H54 (cell line): ENCODE results near the gene SPOCK2.

Source experiments
- DNase-seq: peaks from one replicate; pipeline ENCODE4 v3.0.0; 2011; ENCODE audit warnings: low spot score, mixed read lengths; ENCODE audit not compliant: insufficient read length
- FAIRE-seq: peaks from 3 replicates; lab custom pipeline; 2011; peaks lifted over from hg19 to GRCh38; lab: Jason Lieb, UNC
- POLR2A ChIP-seq: IDR thresholded peaks from 2 replicates; pipeline ENCODE4 v1.6.1; 2011; ENCODE audit warnings: low read depth, mild to moderate bottlenecking, low read length

Gene SPOCK2

GRCh38 chr10:72080042-72080975, 8.0 kb downstream of the SPOCK2 start:
- no peak for TF ChIP-seq POLR2A
- FAIRE-seq: no peak
- no peak for DNase-seq

GRCh38 chr10:72079356-72079755, 9.0 kb downstream of the SPOCK2 start:
- FAIRE-seq (no peak), DNase-seq (no peak)
- no peak for TF ChIP-seq POLR2A

- DNase-seq: no peak
- TF ChIP-seq POLR2A: no peak
- no peak for FAIRE-seq
Observed at GRCh38 chr10:72077275-72077990, 10.9 kb downstream of the SPOCK2 start.

GRCh38 chr10:72076756-72077155, 11.6 kb downstream of the SPOCK2 start:
- FAIRE-seq: no peak
- no peak for TF ChIP-seq POLR2A
- no peak for DNase-seq

- FAIRE-seq: no peak
- no peak for DNase-seq
Observed at GRCh38 chr10:72075376-72076115, 12.8 kb downstream of the SPOCK2 start.

GRCh38 chr10:72074574-72075375, 13.6 kb downstream of the SPOCK2 start:
- FAIRE-seq (no peak), DNase-seq (no peak)
- TF ChIP-seq POLR2A: no peak

More at GRCh38 chr10:72075376-72076115, 12.8 kb downstream of the SPOCK2 start:
- TF ChIP-seq POLR2A: no peak

GRCh38 chr10:72073708-72074573, 14.4 kb downstream of the SPOCK2 start:
- DNase-seq (no peak), FAIRE-seq (no peak)
- no peak for TF ChIP-seq POLR2A

GRCh38 chr10:72072639-72073038, 15.7 kb downstream of the SPOCK2 start:
- no peak for TF ChIP-seq POLR2A
- no peak for FAIRE-seq
- DNase-seq: no peak

GRCh38 chr10:72072046-72072445, 16.3 kb downstream of the SPOCK2 start:
- DNase-seq (no peak), FAIRE-seq (no peak)
- no peak for TF ChIP-seq POLR2A

- DNase-seq (peak; percentile 47), FAIRE-seq (no peak)
- no peak for TF ChIP-seq POLR2A
Observed at GRCh38 chr10:72069751-72070526, 18.4 kb downstream of the SPOCK2 start.

- no peak for FAIRE-seq
- no peak for DNase-seq
- TF ChIP-seq POLR2A: no peak
Observed at GRCh38 chr10:72068901-72069446, 19.4 kb downstream of the SPOCK2 start.
